HG02763 (cell line): ENCODE data around the gene FBXO8.

Experiments
- ATAC-seq: cut with Tn5 transposase; IDR thresholded peaks from one replicate; pipeline ENCODE4 v1.9.1; 2021; ENCODE audit warnings: mild to moderate bottlenecking, moderate library complexity; ENCODE audit not compliant: unreplicated experiment

FBXO8 gene

DNA sequence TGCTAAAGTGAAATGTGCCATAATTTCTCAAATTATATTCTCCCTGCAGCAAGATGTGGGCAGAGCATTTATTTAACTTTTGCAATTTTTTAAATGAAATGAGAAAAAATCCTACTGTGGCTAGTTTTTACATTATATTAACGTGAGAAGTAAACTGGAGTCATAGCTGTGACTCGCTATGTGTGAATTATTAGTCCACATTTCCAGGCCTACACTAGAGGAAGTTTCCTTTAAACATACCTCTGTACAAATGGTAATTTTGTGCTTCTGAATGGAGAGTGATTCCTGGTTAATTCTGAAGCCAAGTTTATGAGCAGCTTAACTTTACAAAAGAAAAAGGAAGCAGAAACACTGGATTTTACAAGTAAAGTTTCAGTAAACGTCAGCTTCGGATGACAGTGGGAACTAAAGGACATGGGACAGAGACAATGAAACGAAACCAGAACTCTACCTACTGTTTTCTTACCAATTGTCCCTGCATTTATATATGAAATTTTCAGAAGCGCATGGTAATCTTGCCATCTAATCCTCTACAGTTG lies 72.4 kb downstream of the FBXO8 start:
- no peak for ATAC-seq

DNA sequence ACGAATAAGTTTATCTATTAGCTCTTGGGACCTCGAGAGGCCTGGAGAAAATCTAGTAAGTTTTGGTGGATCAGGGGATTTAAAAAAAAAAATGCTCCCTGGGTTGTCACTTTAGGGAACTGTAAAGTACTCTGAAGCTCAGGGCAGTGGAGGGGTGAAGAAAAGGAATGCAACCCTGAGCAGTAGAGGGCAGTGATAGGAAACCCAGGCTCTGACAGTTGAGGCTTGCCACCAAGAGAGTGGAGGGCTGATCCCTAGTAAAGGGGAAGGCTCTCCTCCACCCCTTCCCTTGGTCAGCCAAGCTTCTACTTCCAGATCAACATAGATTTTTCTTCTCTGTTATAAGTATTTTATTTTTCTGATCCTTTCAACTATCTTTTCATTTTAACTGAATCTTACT lies 73.1 kb downstream of the FBXO8 start:
- ATAC-seq = no peak

DNA sequence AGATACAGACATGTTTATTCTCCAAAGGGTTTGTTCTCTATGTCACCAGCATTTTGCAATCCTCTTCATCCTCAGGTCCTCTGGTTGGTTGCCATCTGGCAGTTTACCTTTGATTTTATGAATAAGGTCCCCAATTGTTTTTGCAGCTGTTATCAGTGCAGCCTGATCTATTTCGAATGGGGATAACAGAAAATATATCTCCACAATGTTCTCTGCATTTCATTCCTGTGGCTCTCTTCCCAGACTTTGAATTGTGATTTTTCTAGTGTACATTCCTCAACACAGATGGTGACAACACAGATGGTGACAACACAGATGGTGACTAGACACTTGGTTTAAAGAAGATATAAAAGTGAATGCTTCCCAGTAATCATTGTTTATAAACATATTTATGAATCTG lies 74.1 kb downstream of the FBXO8 start:
- ATAC-seq = no peak

GRCh38 chr4:174207367-174207766 lies 76.1 kb downstream of the FBXO8 start:
- no peak for ATAC-seq

DNA sequence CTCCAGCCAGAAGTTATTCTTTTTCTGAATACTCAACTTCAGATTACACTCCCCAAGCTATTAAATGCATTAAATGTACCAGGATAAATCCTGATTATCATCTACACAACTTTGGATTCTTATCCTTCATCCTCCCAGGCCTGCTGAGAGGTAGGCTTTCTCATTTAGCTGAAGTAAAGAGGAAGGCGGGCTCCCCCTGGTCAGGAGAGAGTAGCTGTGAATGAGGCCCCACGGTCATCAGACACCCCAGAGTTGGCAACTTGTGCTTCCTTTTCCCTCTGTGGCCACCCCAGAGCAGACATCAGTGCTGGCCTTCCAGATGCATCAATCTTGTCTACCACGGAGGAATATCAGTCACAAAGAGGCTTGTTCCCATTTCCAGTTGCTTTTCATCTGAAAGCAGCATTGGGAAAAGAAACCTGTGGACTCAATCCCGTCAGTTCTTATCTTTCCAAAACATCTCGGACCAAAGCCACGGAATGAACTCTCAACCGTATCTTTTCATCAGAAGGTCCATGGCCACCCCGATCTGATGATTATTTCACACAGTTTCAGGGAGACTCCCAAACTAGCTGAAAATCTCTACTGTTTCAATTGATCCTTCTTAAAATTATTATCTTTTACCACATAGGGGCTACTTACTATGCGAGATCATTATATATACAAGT lies 79.2 kb downstream of the FBXO8 start:
- no peak for ATAC-seq

DNA sequence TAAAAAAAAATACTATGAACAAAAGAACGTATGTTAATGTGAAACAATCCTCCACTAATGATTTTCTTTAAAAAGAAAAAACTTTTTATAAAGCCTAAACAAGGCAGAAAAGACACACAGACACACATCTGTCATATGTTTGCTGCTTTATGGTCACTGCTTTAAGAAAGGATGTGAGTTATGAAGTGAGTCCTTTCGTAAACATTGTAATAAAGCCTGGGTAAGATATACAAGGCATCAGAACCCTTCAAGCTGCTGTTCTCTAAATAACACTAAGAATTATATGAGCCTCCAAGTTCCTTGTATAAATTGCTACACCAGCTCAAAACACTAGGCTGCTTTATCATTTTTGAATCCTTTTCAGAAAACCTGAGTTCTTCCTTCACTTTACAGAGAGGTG lies 81.6 kb downstream of the FBXO8 start:
- ATAC-seq = no peak

GRCh38 chr4:174199735-174200134 lies 83.7 kb downstream of the FBXO8 start:
- ATAC-seq = no peak

GRCh38 chr4:174198828-174199227 lies 84.6 kb downstream of the FBXO8 start:
- ATAC-seq = no peak

- no peak for ATAC-seq
Measured at GRCh38 chr4:174198396-174198795, 85.1 kb downstream of the FBXO8 start.

DNA sequence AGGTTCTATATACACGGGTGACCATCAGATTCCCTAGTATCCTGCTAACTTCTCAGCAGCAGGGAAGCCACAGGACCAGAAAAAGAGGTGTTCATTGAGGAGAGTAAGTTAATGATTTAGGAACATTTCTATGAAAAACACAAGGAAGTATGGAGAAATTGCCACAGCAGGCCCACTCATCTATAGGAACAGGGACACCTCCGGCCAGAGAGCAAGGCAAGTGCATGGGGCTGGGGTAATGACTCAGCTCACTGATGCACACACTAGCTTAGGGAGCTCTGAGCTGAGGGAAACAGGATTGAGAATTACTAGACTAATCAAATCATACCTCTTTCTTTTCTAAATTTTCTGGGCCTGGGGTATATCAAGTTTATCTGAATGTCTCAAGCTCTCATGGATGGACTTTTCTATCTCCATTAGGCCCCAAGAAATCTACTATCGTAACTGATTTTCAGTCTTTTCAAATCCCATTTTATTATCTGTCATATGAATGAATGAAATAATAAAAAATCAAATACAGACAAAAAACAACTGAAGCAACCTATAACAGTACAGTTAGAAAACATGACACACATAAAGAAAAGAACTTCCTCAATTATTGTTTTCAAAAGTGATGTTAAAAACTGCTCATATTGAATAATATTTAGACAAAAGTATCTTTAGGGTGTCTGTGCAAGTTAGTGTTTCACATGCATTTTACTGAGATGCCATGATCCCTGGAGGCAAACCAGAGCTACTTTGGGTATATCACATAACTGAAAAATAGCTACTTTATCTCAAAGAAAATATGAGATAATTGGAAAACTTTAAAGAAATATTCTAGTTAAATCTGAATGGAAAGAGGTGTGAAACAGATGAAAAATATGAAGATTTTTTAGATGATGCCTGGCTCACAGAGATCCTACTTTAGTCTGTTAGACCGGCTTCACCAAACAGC lies 89.8 kb downstream of the FBXO8 start:
- ATAC-seq = no peak

DNA sequence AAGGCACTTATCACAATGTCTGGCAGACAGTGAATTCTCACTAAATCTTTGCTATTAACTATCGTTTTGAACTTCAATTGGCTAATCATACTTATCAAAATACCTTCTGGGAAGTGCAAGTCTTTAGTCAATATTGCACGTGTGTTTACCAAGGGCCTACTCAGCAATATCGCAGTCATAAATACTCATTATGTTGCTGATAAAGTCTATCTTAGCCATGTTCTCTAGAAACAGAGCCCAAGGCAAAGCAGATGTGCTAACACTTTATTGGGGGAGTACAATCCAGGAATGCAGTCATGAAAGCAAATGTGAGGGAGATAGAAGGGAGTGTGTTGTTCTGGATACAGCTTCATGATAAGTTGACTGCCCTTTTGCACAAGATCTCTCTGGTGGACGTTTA lies 90.5 kb downstream of the FBXO8 start:
- no peak for ATAC-seq

GRCh38 chr4:174190832-174191500 lies 92.5 kb downstream of the FBXO8 start:
- no peak for ATAC-seq

- ATAC-seq = no peak
Measured at GRCh38 chr4:174189392-174190015, 94.0 kb downstream of the FBXO8 start.
